ENCODE results near the gene NTRK1.

GRCh38 chr1:156845055-156845952 is 15.4 kb upstream of the NTRK1 start:
- TF ChIP-seq CTCF (IDR thresholded peaks at IDR 0.05), result no peak
- TF ChIP-seq POLR2A (IDR thresholded peaks at IDR 0.05), result no peak
